D721Med (cell line): Measurements from ENCODE around the gene LILRA6.
"Not testable (repeated sequence)": the region's sequence is repeated elsewhere in the genome, so short reads cannot be mapped to it uniquely, and the experiment has no call there.

Source experiments
- DNase-seq: peaks from one replicate; pipeline ENCODE4 v3.0.0; 2011; ENCODE audit warnings: low spot score; ENCODE audit not compliant: insufficient read length
- FAIRE-seq: peaks from 2 replicates; lab custom pipeline; 2011; peaks lifted over from hg19 to GRCh38; lab: Jason Lieb, UNC
- TF ChIP-seq, protein P1 (sequence below): IDR thresholded peaks from 2 replicates; pipeline ENCODE4 v1.5.1; 2012; ENCODE audit warnings: mild to moderate bottlenecking, control low read depth; ENCODE audit not compliant: insufficient read depth; ENCODE audit errors: missing control alignments

The LILRA6 gene

DNA sequence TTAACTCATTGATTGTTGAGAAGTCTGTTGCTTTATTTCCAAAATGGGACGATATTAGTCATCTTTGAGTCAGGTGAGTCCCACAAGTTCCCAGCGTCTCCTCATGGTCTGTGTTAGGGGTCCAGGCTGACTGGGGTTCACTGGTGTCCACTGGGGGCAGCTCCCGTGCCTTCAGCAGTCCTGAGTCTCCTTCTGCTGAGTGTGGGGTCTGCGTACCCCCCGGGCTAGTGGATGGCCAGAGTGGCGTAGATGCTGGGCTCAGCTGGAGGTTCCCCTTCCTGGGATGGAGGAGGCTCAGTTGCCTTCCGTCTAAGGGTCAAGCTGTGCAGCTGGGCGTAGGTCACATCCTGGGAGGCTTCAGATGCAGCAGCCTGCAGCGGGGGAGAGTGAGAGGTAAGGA lies 25.7 kb downstream of the LILRA6 start:
- TF ChIP-seq, protein P1, sequence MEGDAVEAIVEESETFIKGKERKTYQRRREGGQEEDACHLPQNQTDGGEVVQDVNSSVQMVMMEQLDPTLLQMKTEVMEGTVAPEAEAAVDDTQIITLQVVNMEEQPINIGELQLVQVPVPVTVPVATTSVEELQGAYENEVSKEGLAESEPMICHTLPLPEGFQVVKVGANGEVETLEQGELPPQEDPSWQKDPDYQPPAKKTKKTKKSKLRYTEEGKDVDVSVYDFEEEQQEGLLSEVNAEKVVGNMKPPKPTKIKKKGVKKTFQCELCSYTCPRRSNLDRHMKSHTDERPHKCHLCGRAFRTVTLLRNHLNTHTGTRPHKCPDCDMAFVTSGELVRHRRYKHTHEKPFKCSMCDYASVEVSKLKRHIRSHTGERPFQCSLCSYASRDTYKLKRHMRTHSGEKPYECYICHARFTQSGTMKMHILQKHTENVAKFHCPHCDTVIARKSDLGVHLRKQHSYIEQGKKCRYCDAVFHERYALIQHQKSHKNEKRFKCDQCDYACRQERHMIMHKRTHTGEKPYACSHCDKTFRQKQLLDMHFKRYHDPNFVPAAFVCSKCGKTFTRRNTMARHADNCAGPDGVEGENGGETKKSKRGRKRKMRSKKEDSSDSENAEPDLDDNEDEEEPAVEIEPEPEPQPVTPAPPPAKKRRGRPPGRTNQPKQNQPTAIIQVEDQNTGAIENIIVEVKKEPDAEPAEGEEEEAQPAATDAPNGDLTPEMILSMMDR, result no peak
- no peak for DNase-seq
- FAIRE-seq, result no peak

DNA sequence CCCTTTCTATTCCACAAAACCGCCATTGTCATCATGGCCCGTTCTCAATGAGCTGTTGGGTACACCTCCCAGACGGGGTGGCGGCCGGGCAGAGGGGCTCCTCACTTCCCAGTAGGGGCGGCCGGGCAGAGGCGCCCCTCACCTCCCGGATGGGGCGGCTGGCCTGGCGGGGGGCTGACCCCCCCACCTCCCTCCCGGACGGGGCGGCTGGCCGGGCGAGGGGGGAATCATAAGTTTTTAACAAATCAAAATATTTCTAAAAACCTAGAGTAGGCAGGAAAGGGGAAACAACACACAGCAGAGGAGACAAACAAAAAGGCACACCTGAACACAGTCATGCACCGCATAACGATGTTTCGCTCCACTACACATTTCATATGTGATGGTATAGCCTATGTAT lies 27.9 kb downstream of the LILRA6 start:
- DNase-seq, FAIRE-seq: not testable (repeated sequence)

DNA sequence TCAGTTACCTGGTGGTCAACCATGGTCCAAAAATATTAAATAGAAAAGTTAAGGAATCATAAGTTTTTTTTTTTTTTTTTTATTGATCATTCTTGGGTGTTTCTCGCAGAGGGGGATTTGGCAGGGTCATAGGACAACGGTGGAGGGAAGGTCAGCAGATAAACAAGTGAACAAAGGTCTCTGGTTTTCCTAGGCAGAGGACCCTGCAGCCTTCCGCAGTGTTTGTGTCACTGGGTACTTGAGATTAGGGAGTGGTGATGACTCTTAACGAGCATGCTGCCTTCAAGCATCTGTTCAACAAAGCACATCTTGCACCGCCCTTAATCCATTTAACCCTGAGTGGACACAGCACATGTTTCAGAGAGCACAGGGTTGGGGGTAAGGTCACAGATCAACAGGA lies 28.4 kb downstream of the LILRA6 start:
- not testable (repeated sequence) for FAIRE-seq, DNase-seq

DNA sequence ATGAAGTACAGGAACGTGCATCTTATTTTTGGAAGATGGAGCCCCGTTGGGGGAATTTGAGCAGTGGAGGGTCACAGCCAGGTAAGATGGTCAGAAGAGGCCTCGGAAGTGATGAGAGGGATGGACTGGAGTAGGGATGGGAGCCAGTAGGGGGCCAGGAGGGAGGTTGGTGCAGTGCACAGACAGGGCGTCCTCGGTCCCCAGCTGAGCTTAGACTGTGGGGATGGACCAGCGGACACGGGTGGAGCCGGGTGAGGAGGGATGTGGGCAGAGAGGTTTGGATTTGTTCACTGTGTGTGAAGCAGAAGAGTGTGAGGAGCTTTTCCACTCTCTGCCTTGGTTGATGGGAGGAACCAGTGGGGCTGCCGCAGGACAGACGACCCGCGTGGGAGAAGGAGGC lies 31.4 kb downstream of the LILRA6 start:
- FAIRE-seq, result no peak
- DNase-seq, result no peak
- TF ChIP-seq, protein P1, result no peak

DNA sequence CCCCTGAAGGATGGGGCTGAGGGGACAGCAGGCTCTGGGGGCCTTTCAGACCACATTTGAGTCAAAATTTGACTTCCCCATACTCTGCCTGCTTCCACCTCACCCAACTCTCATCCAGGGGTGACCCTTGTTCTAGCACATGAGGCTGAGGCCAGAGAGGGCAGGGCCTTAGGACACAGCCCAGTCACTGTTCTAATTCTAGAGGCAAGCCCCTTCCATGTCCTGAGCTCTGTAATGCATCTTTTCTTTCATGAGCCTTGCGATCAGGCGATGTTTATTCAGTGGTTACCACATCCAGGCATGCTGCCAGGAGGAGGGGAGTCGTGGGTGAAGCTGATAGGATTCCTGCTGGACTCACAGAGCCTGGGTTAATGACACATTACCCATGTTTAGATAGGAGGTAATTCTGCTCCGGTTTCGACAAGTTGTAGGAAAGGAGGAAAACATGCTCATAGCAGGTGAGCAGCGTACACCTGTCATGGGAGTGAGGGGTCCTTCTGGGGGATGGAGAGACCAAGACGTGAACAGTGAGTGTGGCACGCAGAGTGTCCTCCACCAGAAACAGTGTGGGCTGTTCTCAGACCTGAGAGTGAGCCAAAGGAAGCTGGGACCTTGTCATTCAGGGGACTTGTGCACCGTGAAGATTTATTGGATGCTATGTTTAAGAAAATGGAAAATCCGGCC lies 32.6 kb downstream of the LILRA6 start:
- TF ChIP-seq, protein P1, result no peak
- DNase-seq, result no peak
- FAIRE-seq, result no peak

DNA sequence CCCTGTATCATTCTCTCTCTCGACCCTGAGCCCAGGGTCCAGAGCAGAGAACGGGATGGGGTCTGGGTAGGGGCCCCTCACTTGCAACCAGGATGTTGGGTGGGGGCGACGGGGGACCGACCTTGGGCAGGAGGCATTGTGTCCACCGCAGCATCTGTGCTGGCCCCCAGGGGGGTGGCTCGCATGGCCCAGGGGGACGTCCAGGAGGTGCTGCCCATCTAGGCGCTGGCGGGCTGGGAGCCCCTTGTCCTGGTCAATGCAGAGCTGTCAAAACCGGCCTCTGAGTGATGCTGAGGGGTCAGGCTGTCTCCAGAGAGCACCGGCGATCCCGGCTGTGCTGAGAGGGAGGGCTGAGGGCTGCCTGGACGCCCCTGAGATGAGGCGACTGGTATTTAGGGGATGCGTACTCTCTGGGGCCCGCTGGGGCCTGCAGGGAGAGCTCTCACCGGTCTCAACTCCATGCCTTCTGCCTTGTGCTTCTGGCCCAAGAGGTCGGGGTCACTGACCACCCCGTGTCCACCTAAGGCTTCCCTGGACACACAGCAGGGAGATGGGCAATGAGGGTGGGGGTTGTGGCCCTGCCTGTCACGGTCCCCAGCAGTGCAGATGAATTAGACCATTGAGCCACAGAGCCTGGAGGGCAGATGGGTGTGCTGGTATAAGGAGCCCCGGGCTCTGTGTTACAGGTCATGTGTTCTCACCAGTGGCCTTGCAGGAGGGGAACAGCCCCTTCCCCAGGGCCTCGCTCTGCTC lies 33.4 kb downstream of the LILRA6 start:
- no peak for DNase-seq
- no peak for FAIRE-seq
- TF ChIP-seq, protein P1, result no peak

DNA sequence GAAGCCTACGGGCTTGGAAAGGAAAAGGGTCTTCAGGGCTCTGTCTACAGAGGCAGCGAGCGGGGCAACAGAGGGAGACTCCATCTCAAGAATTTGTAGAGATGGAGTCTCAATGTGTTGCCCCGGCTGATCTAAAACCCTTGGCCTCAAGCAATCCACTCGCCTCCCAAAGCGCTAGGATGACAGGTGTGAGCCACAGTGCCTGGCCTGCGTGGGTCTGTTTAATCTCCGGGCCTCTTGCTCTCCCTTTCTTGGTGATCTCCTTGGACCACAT lies 33.9 kb downstream of the LILRA6 start:
- DNase-seq (no peak), FAIRE-seq (no peak)
- TF ChIP-seq, protein P1, result no peak

DNA sequence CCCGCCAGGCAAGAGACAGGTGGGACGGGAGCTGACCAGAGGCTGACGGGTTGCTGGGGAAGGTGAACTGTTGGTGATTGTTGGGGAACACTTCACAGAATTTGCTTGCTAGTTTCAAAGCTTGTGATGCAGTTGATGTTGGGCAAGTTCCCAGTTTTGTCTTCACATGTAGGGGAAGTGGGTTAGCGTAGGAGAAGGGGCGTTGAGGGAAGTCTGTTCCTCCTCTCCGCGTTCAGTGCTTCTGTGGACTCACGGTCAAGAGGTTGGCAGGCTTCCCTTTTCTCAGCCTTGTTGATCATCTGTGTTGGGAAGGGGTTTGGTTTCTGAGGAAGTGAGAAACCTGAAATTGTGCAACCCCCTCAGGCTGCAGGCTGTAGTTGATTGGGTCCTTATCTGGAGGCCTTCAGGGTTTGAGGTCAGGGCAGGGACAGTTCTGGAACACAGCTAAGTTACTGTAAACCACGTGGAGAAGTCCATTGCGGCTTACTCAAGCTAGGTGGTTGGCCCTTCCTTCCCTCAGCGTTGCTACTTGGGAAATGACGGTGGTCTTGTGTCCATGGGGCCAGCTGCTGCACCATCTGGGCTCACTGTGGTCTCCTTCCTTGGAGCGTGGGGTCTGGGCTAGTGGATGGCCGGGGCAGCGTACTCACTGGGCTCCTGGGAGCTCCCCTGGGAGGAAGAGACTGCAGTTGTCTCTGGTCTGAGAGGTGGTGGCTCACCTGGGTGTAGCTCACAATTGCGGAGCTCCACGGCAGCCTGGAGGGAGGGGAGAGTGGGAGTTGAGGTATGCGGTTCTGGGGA lies 34.4 kb downstream of the LILRA6 start:
- no peak for FAIRE-seq
- TF ChIP-seq, protein P1, result no peak
- DNase-seq, result no peak
